ENCODE data around the gene MLLT3.

- TF ChIP-seq ZFP30 (CRISPR knock-in tag; IDR thresholded peaks at IDR 0.05) (no peak), ESRRG (CRISPR knock-in tag; IDR thresholded peaks at IDR 0.05) (no peak)
These were observed 36.6 kb upstream of the MLLT3 start for GRCh38 chr9:20658677-20659473.

Measured in SK-N-SH treated with all-trans-retinoic acid at 6 μM for 48 hours (cell line).